ENCODE data around the gene ACER3.
"Not testable (repeated sequence)": the region's sequence is repeated elsewhere in the genome, so short reads cannot be mapped to it uniquely, and the experiment has no call there.

Gene ACER3

DNA sequence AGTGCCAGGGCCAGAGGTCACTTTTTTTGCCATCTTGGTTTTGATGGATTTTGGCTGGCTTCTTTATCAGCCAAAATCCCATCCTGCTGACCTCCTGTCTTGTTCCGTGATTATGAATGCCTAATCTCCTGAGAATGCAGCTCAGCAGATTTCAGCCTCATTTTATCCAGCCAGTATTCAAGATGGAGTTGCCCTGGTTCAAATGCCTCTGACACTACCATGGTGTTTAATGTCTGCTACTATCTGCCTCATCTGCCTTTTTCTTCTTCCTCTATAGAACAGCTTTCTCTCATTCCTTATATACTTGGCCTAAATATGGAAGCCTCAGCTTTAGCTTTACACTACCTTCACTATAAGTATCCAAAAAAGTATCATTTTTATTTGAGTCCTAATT, 50.7 kb downstream of the ACER3 start:
- no peak for DNase-seq (ENCODE audit: insufficient read length, low spot score)
- no peak for FAIRE-seq

DNA sequence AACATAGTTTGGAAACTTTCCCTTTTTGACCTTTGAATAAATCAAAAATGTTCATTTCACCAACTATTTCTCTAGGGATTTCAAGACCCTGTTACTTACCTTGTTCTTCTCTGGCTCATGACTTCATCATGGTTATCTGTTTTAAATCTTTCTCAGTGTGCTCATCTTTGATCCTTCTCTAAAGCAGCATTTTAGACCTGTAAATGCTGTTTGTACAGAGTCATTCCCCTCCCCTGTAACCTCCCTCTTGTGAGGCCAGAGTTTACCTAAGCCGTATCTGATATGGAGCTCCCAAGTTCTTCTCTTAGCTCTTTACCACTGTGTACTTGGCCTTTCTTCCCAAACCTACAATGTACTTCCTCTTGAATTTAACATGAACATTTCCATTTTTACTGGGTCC, 56.0 kb downstream of the ACER3 start:
- DNase-seq (ENCODE audit: insufficient read length, low spot score) (no peak), FAIRE-seq (no peak)

DNA sequence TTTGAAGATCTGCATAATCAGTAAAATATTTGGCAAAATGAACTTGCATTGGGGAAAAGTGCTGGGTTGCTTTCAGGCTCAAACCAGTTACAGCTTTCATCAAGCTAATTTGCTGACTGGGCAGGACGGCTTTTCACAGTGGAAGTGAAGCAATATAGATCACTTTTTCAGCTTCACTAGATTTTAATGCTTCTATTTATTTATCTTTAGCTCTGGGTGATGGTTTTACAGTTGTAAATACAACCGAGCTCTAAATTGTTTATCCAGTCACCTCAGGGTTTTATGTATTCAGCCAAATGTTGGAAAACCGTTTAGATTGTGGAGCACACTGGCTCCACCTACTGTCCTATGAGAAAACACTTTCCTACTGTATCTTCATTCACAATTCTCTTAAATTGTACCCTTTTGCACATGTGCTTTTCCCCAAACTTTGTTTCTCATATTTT, 58.2 kb downstream of the ACER3 start:
- FAIRE-seq (no peak), DNase-seq (ENCODE audit: insufficient read length, low spot score) (no peak)

DNA sequence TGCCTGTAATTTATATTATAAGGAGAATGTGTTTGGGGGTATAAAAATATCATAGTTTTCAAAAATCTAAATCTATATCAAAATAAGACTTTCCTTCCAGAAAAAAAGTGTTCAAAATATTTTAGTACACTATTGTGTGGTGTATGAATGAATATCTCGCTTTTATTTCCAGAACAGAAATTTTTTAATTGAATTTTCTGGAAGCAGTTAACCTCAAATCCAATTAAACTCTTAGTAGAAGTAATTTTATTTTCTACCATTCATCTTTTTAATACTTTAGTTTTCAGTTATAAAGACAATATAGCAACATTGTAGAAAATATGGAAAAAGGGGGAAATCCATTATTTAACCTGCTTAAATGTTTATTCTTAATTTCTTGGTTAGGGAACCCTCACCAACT, 58.7 kb downstream of the ACER3 start:
- no peak for DNase-seq (ENCODE audit: insufficient read length, low spot score)

DNA sequence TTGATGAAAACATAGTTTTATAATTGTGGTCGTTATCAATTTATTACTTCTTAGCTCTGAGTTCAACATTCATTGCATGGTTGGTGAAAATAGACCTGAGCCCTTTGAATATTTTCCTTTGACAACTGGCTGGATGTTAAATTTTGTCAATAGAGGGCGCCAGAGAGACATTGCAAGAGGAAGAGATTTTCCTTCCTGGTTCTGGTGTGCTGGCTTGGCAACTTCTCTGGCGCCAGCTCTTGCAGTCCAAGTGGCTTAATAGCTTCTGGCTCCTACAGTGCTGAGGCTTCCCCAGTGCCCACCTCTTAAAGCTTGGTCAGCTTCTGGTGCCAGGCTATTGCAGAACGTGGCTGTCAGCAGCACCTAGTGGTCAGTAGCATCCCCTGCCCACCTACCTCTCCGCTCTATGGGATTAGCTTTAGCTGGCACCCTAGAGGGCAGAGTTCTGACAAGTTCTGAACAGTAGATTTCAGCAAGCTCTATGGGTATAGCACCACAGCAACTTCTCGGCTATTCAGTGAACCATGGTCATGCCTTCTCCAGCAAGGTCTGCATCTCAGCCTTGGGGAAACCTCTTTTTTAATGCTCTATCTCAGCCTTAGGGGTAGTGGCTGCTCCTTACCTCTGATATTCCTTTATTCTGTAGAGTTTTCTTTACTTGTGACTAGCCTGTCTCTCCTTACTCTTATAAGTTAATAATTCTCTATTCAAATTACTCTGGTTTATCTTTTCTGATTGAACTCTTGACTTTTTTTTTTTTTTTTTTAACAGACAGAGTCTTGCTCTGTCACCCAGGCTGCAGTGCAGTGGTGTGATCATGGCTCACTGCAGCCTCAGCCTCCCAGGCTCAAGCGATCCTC, 59.4 kb downstream of the ACER3 start:
- DNase-seq (ENCODE audit: insufficient read length, low spot score), result peak; percentile 31

More for the DNA sequence above, 58.7 kb downstream of the ACER3 start:
- no peak for FAIRE-seq

DNA sequence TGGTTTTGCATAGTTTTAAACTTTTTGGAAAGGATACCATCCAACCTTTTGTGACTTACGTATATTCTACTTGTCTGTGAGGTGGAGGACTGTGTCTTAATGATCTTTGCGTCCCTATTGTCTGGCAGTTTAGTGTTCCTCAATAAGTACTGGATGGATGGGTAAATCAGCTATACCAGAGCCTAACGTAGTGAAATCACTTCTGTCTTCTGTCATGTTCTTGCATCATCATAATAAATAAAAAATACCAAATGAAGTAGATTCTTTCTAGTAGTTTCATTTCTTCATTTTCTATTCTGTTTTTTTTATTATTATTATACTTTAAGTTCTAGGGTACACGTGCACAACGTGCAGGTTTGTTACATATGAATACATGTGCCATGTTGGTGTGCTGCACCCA, 66.4 kb downstream of the ACER3 start:
- DNase-seq (ENCODE audit: insufficient read length, low spot score) (no peak), FAIRE-seq (no peak)

More for the DNA sequence above, 59.4 kb downstream of the ACER3 start:
- FAIRE-seq, result peak; percentile 91

DNA sequence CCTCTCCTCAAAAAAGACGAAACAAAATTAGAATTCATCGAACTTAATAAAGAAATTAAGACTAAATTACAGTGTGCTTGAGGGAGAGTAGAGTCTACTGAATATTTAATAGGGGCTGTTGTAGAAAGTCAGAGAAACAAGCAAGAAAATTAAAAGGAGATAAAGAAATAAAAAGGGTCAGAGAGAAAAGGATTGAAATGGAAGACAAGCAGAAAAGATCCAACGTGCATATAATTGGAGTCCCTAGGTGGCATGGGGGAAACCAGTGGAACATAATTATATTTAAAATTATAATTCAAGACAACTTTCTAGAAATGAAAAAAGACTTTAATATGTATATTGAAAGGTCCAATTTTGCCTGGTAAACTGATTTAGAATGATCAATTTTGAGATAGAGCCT, 74.3 kb downstream of the ACER3 start:
- DNase-seq (ENCODE audit: insufficient read length, low spot score) (no peak), FAIRE-seq (no peak)

DNA sequence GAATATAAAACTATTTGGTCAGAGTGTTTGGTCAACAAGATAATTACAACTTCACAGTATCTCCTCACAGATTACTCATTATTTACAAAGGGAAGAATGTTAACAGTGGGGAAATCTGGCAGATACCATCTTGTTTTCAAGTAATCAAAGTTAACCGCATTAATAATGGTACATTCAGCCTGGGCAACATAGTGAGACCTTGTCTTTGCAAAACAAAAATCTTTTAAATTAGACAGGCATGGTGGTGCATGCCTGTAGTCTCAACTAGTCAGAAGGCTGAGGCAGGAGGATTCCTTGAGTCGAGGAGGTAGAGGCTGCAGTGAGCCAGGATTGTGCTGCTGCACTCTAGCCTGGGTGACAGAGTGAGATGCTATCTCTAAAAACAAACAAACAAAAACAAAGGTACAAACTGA, 78.5 kb downstream of the ACER3 start:
- no peak for DNase-seq (ENCODE audit: insufficient read length, low spot score)
- no peak for FAIRE-seq

DNA sequence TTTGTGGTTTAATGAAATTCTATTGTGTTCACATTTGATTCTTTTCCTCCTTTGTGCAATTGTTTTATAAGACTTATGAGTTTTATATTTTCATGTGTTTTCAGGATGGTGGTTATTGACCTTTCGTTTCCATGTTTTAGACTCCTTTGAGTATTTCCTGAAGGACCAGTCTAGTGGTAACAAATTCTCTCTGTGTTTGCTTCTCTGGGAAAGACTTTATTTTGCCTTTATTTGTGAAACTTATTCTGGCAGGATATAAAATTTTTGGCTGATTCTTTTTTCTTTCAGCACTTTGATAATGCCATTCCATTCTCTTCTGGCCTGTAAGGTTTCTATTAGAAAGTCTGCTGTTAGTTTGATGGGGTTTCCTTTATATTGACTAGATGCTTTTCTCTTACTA, 83.5 kb downstream of the ACER3 start:
- DNase-seq (ENCODE audit: insufficient read length, low spot score), result no peak

DNA sequence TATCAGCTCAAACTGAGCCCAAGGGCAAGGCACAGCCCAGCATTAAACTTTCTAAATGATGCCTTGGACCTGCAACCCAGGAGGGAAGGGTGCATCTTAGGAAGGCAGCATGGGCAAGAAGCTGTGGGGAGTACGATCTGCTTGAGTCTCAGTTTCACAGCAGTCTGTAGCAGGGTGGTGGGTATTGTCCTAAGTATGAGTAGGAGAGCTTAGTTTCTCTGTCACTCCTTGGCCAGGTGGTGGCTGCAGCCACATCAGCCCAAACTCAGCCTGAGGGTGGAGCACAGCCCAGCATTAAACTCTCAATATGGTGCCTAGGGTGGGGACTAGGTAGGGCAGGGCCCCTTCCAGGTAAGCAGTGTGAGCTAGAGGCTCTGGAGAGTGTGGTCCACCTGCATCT, 85.5 kb downstream of the ACER3 start:
- FAIRE-seq, result no peak
- DNase-seq (ENCODE audit: insufficient read length, low spot score), result no peak

More for the DNA sequence above, 83.5 kb downstream of the ACER3 start:
- FAIRE-seq, result no peak

DNA sequence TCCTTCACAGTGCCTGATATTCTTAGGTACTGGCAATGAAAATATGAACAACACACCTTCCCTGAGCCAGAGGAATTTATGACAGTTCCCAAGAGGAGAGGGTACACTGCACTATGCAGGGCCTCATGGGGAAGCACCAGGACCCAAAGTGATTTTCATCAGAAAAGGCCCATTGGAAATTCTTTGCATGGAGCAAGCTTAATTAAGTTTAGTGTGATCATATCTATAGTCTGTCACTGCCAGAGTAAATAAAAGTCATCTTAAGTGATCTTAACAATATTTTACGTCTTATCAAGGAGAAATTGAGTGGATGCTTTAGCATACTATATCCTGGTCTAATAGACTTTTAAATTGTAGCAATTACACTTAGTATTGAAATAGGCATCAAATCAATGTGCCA, 86.5 kb downstream of the ACER3 start:
- FAIRE-seq, result no peak
- no peak for DNase-seq (ENCODE audit: insufficient read length, low spot score)

DNA sequence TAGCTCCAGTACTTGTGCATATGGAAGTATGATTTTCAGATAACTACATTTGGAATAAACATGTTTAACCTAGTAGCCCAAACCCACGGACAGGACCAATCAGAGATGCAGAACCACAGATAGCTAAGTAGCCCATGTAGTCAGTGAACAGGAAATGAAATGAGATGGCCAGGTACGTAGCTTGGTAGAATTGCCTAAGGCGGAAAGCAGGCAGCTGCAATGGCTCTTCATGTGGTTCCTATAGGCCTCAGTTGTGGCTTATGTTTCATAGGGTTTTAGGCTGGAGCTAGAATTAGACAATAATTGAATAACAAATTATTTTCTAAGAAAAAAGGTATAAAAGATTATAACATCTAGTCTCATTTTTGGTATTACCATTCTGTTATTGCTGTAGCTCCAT, 87.1 kb downstream of the ACER3 start:
- FAIRE-seq (no peak), DNase-seq (ENCODE audit: insufficient read length, low spot score) (no peak)

DNA sequence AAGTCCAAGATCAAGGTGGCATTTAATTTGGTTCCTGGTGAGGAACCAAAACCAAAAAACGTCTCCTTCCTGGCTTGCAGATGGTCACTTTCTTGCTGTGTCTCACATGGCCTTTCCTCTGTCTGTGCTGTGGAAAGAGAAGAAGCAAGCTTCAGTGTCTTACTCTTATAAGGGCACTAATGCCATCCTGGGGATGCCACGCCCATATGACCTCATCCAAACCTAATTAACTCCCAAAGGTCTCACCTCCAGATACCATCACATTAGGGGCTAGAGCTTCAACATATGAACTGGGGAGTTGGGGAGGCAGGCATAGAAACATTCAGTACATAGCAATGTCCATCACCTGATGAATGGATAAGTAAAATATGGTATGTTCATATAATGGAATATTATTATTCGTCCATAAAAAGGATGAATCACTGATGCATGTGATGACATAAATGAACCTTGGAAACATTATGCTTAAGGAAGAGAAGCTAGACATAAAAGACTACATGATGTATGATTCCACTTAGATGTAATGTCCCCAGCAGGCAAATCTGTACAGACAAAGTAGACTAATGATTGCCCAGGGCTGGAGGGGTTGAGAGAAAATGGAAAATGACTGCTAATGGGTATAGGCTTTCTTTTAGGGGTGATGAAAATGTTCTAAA, 94.9 kb downstream of the ACER3 start:
- DNase-seq (ENCODE audit: insufficient read length, low spot score) (no peak), FAIRE-seq (no peak)

DNA sequence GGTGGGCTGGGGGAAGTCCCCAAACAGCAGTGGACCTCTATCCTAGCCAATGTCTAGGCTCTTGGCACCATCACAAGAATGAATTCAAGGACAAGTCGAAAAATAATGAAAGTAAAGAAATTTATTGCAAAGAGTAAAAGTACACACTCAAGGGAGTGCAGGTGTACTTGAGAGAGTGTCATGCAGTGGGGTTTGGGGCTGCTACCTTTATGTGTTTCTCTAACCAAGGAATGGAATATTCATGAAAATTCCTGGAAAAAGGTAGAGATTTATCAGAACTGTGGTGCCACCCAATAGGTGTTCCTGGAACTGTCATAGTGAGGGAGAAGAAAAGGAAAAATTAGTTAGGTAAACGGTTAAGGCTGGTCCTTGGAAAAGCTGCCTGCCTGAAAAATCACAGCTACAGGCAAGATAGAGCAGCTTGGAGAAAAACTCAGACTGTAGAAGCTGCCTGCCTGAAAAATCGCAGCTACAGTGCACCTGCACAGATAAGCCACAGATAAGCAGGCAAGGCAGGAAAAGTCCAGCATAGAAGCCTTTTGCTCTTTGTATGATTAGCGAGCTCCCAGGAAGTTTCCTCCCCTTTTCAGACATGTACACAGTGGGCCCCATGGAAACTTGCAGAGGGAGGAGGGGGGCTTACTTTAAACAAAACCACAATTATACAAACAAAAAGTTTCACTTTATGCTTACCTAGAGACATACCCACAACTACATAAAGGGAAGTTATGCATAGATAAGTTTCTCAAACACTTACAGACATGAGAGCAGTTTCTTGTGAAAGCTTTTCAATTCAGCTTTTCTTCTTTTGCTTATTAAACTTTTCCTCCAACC, 102.1 kb downstream of the ACER3 start:
- DNase-seq (ENCODE audit: insufficient read length, low spot score), result peak; percentile 27
- FAIRE-seq, result peak; percentile 88

DNA sequence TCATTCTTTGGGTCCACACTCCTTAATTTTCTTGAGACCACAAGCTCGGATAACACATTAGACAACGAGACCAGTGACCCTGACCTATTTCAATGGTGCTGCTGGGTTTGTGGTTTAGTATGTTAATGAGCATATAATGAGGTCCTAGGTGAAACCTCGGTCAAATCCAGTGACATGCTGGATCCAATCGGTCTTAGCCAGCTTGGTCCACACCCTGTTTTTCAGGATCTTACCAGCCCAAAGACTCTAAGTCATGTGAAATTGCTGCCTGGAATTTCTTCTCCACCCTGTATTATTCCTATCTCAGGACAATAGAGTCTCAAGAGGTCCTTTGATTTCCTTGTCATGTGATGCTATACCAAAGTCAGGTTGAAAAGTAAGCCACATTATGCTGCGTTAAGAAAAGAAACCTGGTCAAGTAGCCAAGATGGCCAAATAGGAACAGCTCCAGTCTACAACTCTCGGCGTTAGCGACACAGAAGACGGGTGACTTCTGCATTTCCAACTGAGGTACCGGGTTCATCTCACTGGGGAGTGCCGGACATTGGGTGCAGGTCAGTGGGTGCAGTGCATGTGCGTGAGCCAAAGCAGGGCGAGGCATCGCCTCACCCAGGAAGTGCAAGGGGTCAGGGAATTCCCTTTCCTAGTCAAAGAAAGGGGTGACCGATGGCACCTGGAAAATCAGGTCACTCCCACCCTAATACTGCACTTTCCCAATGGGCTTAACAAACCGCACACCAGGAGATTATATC, 102.9 kb downstream of the ACER3 start:
- not testable (repeated sequence) for DNase-seq (ENCODE audit: insufficient read length, low spot score); FAIRE-seq

DNA sequence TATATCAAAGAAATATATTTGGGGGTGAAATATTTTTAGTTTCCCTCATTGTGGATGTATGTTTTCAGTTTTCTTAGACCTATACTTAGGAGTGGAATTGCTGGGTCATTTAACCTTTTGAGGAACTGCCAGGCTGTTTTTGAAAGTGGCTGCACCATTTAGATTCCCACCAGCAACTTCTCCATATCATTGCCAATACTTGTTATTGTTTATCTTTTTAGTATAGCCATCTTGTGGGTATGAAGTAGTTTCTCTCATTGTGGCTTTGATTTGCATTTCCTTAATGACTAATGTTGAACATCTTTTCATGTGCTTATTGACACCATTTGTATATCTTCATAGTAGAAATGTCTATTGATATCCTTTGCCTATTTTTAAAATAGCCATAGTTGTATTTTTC, 111.3 kb downstream of the ACER3 start:
- DNase-seq (ENCODE audit: insufficient read length, low spot score) (no peak), FAIRE-seq (no peak)

DNA sequence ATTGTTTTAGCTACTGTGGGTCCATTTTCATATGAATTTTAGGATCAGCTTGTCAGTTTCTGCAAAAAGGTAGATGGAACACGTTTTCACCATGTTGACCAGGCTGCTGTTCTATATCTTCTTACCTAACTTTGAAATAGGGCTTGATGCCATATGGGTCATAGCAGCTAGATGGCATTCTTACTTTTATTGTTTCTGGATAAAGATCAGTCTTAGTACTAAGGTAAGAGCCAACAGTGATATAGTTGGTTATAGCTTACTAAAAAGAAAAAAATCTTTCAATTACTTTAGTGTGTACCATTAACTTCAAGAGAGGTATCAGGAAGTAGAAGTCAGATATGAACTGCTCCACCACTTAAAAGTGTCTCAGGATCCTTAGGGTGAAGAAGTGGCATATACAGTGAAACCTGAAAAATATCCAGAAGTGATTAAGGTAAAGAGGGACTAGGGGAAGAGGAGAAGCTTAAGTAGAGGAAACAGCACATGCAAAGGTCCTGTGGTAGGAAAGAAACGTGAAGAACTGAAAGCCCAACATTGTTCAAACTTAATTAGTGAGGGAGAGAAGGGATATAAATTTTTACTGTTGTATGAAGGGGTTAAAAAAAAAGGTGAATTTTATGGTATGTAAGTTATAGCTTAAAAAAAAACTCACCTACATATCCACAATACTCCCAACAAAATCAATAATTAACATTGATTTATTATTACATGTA, 113.6 kb downstream of the ACER3 start:
- DNase-seq (ENCODE audit: insufficient read length, low spot score), result no peak
- FAIRE-seq, result no peak

DNA sequence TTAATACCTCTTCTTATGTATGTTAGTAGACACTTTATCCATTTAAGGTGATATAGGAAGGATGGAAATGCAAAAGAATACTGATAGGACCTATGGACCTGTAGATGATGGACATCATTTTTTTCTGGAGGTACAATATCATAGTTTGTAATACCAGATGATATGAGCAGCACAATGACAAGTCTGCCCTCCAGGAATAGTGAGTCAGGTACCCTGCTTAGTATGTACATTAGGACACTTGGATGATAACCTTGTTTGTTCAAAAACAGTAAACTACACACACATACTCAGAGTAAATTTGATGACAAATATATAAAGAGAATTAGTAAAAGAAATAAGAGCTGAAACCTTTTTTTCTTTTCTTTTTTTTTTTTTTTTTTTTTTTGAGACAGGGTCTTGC, 114.8 kb downstream of the ACER3 start:
- DNase-seq (ENCODE audit: insufficient read length, low spot score), result no peak
- no peak for FAIRE-seq

DNA sequence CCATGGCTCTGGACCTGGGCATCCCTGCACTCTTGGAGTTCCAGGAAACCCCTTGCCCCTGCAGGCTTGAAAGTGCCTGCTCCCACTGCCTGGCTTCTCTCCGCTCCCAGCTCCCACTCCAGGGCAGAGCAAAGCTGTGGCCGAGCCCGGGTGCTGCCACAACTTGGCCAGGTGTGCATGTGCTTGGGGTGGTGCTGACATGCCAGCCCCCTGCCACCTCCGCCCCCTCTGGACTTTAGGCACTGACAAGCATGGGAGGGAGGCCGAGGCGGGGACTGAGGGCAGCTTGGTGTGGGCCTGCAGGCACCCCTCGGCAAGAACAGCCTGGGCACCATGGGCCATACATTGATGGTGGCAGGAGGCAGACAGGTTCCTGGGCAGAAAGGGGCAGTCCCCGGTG, 117.1 kb downstream of the ACER3 start:
- FAIRE-seq (no peak), DNase-seq (ENCODE audit: insufficient read length, low spot score) (no peak)

DNA sequence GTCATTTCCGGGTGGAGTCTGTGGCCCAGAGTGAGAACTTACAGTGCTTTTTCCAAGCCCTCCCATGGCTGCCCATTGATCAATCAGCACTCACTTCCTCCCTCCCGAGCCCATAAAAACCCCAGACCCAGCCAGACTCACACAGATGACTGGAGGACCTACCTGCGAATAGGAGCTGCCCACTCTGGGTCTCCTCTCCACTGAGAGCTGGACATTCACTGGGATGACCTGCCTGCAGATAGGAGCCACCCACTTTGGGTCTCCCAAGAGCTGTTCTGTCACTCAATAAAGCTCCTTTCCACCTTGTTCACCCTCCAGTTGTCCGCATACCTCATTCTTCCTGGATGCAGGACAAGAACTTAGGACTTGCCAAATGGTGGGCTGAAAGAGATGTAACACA, 117.5 kb downstream of the ACER3 start:
- FAIRE-seq (no peak), DNase-seq (ENCODE audit: insufficient read length, low spot score) (no peak)
